Stimulated activated CD8-positive, alpha-beta memory T cell treated with anti-CD3 and anti-CD28 coated beads, Interleukin-4, amount 100 ng/mL, for 4 hours (primary cell): ENCODE data around the gene HOXB13.
"Not testable (repeated sequence)": the region's sequence is repeated elsewhere in the genome, so short reads cannot be mapped to it uniquely, and the experiment has no call there.

Experiments used
- DNase-seq, 2 donors: peaks; one replicate each; pipeline ENCODE4 v3.0.0-alpha.2; 2020; ENCODE audit warnings: low read depth in 2 of 2, low spot score in 1 of 2

Gene HOXB13

DNA sequence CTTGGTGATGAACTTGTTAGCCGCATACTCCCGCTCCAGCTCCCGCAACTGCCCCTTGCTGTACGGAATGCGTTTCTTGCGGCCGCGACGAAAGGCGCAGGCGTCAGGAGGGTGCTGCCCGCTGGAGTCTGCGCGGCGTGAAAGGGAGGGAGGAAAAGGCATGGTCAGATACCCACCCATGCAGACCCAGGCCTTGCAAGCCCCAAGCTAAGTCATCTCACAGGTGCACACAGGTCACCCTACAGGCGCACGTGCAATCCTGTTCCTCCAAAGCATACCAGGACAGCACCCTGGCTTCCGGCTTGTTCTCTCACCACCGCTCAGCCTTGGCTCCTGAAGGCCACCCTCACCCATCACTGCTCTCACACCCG lies 1.6 kb downstream of the HOXB13 start:
- DNase-seq = no peak

DNA sequence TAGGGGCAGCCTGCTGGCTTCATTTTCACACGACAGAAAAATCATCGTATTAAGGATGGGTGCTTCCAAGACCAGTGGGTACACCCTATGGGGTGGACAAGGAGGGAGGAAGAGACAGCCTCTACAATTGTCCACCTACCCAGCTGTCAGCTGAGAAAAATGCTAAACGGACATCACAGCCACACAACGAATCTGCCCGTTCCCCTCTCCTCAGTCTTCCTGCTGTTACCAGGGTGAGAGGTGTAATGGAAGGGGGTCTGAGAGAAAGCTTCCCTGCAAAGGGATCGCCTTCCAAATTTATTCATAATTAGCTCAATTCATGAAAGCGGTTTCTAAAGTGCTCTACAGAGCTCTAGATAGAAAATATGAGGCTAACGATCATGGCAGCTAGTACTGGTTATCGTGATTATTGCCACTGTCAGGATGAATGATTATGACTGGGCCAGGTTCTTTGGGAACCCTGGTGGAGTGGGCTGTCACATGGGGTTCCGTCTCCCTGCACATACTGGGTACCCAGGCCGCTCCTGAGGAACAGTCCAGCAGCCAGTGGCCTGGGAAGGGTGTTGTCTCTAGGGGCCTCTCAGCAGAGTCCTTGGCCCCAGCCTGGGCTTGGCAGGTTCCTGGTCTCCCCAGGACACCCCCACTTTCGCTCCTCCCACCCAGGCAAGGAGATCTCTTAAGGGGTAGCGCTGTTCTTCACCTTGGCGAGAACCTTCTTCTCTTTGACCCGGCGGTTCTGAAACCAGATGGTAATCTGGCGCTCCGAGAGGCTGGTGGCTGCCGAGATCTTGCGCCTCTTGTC lies 2.2 kb downstream of the HOXB13 start:
- no peak for DNase-seq

DNA sequence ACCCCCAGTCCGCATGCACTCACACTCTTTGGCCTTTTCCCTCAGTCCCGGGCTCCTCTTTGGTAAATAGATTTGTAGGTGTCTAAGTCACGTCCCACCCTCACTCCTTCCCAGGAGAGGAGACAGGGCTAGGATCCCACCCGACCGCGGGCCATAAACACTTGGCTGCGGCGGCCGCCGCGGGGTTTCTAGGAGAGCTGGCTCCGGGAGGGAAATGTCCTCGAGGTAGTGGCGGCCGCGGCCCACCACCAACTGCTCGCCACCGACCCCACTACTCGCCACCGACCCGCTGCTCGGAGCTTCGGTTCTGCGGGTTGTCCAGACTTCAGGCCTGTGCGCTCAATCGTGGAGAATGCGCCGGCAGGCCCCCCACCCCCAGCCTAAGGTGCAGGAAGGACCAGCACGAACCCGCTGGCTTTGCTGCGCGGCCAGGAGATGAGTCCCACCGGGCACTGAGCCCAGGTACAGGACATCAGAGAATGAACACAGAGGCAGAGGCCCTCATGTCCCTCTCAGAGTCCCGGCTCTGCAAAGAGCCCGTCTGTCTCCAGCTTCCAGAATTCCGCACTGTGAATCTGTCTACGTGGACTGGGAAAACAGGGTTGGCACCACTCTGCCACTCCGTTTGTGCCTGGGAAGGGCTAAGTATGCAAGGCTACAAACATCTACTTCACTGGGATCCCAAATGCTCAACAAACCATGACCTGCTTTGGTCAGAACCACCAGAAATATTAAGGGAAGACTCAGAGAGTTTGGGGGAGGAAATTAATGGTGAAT lies 3.1 kb downstream of the HOXB13 start:
- no peak for DNase-seq

DNA sequence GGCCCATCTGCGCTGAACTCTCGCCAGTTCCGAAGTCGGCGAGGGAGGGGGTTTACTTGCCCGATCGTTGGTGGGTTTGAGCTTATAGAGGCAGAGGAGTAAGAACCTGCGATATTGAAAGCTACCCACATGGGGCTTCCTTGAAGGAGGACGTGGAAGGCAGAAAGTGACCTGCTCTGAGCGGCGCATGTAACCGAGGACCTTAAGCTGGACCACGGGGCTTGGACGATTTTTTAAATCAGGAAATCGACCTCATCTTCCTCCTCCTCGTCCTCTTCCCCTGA lies 3.6 kb downstream of the HOXB13 start:
- no peak for DNase-seq

DNA sequence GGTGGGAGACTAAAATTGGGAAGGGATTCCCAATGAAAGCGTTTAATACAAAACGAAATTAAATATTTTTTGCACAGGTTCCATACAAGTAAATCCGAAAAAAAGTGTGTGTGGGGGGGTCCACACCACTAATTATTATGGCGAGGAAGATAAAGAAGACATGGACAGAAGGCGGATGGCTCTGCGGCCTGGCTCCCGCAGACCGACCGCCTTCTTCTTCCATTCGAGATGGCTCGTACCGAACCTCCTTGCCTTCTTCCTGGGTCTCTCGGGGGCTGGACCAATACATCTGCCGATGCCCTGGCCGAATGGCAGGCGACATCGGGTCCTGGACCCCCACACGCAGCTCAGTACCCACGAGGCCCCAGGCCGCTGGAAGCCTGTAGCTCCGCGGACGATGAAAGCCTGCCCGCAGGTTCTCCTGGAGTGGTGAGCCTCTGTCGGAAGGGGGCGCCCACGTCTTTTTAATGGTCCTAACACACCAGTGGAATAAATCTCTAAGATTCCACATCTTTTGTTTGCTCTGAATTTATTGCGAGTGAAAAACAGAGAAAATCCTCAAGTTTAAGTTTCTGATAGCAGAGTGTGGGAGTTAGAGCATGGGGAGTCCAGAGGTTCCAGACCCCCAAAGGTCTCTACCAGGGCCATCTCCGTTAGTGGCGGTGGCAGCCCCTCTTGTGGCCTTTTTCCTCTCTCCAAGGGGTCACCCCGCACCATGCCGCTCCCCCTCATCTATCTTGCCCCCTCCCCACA lies 4.1 kb downstream of the HOXB13 start:
- peak; percentile 48 to 59 for DNase-seq

DNA sequence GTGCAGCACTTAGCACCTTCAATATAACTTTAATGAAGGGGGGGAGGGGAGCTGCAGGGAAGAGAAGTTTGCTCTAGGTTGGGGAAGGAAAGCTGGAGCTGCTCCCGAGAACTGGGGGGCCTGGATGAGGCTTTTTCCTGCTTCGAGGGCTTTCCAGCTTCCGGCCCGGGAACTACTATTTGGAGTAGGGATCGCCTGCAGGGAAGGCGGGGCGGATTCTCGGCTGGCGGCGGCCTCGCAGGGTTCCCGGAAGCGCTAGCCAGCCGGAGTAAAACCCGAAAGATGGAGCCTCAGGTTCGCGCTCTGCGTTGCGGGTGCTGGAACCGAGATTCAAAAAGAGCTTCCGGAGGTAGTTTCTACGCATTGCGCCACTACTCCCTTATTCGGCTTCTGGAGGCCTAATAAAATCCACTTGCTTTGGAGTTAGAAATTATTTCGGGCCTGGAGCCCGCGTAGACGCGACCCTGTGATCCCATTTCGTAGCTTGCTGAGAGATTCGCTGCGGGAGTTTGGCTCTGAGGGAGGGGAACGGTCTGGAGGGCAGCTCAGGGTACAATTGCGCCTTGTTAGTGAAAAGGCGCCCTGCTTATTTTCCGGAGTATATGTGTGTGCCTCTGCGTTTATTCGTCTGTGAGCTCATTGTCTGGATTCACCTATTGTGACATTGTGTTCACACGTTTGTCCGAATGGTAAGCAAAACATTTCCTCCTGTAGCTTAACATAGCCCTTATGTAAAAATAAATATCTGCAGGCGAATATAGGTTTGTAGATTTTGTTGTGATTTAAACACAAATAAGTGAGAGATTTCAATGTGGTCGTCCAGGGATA lies 4.9 kb downstream of the HOXB13 start:
- DNase-seq = no peak

DNA sequence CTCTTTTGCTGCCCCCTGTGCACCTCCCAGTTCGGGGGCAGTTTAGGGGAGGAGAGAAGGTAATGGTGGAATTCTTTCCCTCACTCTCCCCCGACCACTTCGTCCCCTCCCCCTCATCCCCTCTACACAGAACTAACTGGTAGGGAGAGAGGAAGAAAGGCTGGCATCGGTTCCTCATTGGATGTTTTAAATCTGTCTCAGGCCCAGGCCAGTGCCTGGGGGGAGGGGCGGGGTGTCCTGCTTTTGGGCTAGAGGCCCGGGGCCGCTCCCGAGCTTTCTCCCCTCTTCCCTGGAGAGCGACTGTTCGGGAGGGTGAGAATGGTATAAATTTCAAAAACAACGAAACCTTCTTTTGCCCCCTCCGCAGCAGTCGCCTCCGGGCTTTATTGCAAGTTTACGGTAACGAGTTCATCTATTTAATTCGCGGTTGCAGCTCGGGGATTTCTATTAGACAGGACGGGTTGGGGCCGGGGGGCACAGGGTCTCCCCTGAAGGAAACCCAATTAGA lies 5.6 kb downstream of the HOXB13 start, which contains the start of gene PRAC2:
Gene PRAC2 (plus strand): TSS at position 271 of the 508 bp plus-strand sequence. CDS start 1,226 bp downstream, outside the sequence.
- no peak for DNase-seq

DNA sequence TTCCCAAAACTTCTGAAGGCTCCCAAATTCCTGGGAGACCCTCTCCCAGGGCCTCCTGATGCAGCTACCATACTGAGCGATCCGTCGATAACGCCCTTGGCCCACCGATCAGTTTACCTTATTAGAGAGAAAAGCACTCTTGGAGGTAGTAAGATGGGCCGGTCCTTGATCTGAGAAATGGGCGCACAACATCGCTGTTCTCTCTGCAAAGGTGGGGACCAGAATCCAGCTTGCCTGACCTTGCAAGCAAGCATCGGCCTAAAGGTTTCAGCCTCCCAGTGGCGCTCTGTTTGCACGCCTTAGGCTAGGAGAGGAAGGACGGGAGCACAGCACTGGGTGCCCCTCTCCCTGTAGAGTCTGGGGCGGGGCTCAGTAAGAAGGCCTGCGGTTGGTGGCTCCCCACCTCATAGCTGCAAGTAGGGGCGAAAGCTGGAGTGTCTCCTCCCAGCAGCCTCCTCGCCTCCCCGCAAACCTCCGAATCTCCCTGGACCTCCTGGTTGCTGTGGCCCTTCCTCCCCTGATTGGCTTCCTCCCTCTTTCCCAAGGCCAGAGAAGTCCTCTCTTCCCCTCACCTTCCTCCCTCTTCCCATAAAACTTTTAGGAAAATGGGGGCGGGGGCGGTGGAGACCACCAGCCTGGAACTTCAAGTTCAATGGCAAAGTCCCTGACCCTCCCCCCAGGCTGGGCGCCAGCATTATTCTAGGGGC lies 6.2 kb downstream of the HOXB13 start, which contains the start of gene PRAC1:
Gene PRAC1 (minus strand): TSS at position 318 of the 707 bp plus-strand sequence. CDS start 126 bp downstream, at position 192.
- DNase-seq = no peak

DNA sequence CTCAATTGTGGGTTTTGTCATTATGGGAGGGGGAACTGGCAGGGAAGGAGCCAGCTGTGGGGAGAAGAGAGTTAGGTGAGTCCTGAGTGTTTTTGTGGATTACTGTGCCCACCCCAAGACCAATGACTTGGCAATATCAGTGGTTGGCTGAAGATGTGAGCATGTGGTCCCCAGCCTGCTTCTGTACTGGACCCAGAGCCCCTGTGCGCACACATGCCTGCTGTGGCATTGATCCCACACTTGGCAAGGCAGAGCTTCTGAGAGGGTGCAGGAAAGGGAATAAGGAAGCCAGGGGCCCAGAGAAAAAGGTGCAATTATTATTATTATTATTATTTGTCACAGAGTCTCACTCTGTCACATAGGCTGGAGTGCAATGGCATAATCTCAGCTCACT lies 7.5 kb downstream of the HOXB13 start:
- no peak for DNase-seq

DNA sequence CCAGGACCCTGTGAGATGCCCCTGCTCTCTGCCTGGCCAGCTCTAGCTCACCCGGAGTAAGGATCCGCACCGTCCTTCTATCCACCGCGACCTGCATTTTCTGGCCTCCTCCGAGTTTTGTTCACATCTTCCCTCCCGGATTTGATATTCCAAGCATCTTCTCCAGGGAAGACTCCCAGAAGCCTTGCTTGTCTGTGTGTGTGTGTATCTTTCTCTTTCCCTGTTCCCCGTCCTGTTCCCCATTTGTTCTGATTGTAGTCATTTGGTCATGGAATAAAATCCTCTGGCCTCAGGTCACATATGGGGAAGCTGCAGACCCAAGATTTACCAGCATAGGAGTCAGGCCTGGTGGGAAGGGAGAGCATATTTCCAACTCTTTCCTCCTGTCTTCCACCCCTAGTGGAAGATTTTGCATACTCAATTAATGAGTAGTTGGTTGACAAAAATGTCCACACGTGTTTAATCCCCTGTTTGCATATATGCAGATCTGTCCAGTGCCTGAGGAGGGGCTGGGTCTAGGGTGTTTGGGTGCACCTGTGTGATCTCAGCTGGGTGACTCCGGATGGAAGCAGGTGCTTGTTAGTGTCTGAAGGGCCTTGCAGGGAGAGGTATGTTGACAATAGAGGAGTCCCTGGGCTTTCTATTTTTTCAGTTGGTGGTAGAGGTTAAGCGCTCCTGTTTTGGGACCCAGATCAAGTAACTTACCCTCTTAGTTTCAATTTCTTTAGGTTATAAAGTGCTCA lies 8.1 kb downstream of the HOXB13 start:
- no peak for DNase-seq

DNA sequence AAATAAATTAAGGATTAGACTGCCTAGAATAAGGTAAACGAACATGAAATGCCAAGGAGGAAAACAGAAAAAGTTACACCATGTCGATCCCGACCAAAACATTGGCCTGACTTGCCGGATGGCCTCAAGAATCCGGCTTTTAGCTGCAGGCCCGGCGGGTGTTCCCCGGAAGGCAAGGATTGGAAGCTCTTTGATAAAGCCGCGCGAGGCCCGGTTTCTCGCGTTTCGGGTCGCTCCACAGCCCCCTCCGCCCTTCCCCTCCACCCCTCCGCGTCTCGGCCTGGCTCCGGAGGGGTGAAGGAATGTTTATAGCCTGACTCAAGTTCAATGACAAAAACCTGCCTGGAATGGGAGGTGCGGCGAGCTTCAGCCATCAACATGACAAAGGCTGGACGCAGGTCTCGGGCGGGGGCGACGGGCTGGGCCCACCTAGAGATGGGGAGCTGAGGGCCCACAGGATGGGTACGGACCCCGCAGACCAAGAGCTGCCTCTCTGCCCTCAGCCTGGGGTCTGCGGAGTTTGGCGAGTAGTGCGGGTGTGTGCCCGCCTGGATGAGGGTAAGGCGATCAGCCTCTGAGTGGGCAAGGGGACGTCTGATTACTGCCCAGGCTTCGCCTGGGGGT lies 8.8 kb downstream of the HOXB13 start:
- no peak for DNase-seq

DNA sequence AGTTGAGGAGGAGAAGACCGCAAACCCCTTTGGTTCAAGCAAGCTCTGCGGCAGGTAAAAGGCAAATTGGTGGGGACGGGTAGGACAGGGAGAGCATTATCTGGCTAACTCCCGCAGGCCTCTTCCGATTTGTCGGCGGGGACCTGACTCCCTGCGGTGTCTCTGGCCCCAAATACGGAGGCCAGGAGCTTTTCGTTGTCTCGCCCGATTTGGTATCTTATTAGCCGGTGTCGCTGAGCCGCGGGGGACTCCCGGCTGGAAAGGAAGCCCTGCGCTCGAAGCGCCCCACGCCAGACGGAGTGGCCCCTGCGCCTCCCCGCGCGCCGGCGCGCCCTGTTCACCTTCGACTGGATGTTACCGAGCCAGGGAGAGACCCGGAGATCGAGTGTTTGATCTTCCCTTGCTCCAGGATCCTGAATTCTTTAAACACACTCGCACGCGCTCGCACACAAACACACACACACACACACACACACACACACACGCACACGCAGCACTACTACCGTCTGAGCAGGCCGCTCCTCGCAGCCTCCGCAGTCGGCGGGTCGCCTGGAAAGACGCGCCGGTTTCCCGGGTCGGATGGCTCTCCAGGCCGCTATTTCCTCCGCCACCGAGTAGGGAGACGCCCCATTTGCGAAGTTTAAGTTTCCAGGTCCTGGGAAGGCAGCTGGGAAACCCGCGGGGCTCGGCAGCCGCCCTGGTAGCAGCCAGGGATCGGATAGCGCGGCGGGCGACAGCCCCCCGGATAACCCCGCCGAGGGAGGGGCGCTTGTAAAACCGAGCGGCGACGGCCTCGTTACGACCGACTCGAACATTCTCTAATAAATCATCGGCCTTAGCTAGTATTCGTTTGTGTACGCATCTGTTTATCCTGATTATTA lies 9.5 kb downstream of the HOXB13 start:
- DNase-seq = no peak

DNA sequence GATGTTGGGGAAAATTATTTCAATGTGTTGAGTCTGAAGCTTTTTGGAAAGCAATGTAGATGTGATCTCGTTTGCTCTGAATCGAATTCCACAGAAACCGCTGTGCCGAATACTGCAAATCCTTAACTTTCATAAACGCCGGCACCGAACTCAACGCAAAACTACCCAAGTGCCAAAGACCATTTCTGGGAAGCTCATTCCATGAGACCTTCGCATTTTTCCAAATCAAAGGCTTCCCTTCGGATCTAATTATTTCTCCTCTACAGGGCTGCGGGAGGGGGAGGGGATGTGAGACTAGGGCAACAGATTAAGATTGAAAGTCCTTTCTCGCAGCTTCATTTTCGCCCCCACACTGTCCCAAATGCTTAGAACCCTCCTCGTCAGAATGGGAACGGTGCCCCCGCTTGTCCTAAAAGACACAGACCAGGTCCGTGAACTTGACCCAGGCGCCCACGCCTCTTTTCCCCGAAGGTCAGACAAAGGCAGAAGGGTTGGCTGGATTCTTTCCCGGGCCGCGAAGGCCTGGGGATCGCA lies 10.3 kb downstream of the HOXB13 start:
- no peak for DNase-seq

DNA sequence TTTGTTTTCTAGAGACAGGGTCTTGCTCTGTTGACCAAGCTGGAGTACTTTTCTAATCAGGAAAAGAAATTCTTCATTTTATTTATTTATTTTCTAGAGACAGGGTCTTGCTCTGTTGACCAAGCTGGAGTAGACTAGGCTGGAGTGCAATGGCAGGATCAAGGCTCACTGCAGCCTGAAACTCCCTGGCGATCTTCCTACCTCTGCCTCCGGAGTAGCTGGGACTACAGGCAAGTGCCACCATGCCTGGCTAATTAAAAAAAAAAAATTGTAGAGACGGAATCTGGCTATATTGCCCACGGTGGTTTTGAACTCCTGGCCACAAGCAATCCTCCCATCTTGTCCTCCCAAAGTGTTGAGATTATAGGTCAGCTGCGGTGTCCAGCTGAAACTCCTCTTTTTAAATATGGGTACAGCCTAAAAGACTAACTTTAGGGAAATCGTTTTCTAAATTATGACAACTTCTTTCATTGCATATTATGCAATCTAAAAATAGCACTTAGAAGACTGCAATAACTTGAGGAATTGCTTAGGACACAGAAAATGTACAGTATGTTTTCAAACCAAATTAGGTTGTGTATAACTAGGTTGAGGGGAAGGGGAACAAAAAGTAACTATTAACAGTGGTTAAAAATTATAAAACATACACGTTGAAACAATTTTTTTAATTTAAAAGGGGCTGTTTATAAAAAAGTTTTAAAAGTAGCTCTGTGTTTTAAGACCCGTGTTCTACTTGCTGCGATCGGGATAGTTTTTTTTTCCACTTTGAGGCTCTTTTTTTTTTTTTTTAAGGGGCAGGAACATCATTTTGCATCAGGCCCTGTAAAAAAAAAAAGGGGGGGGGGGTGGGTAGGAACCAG lies 11.0 kb downstream of the HOXB13 start:
- no peak for DNase-seq

DNA sequence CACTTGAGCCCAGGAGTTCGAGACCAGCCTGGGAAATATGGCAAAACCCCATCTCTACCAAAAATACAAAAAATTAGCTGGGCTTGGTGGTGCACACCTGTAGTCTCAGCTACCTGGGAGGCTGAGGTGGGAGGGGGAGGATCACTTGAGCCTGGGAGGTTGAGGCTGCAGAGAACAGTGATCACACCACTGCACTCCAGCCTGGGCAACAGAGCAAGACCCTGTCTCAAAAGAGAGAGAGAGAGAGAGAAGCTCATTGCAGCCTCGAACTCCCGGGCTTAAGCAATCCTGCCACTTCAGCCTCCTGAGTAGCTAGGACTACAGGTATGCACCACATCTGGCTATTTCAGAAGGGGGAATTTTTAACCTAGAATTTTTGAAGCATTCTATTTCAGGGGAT lies 12.0 kb downstream of the HOXB13 start:
- not testable (repeated sequence) for DNase-seq

DNA sequence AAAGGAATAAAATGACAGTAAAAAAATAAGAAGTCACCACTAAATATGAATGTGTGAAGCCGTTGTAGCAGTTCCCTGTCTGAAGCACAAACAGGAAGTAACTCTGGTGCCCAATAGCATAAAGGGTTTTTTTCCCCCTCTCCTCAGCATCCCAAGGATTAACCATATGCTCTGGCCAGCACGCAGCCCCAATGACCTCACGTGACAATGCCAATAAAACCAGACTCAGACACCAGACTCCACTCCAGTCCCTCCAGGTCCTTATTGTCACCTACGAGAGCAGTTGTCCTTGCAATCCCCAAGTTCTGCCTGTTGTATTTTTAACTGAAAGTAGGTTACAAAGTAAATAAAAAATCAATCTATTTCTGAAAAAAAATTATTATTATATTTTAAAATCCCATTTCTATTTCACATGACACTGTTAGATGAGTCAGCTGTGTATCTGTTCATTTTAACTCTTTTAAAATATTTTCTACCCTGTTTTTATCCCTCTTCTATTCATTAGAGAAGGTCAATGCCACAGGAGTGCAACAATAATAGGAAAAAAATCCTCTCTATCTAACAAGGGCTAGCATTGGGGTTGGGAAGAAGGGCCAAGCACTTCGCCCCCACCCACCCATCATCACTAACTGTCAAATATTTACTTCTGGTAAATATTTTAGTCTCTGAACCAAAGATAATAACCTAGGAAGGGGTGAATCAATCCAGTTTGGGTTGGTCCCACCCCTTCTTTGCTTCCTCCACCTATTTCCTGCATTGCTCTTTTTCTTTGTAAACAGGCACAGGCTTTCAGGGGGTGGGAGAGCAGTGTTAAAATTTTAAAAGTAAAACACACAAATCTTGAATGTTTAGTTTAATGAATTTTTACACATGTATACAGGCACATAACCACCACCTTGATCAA lies 12.8 kb downstream of the HOXB13 start:
- no peak for DNase-seq
